ENCODE data around the gene MACIR. TPM values are rescaled to one million over a fixed set of nuclear protein-coding genes. Genes with fewer than 3 reads are reported as not detected.

MACIR gene
- total RNA-seq, 1 experiment from 2014 or later, result 23.4 TPM

- DNase-seq (ENCODE audit: low spot score), result no peak
- H3K27ac ChIP-seq (ENCODE audit: low read depth, low read length, poor library complexity, severe bottlenecking), result no peak overlapping the region
- no peaks in the 10 kb centered on the region for H3K36me3 ChIP-seq (ENCODE audit: insufficient read depth, low read length, poor library complexity, severe bottlenecking)
- ChIA-PET CTCF (interaction anchor here (0.7 kb wide), 1 partner anchor 476 kb away, joined by 7 read pairs; no protein-coding TSS in a partner anchor), POLR2A (ENCODE audit: low non-redundant PET) (no interaction called here)
- BruUV-seq (replicated peaks), result no TSS peak
- no peaks in the 10 kb centered on the region for H3K4me1 ChIP-seq (ENCODE audit: insufficient read depth, low read length, poor library complexity, severe bottlenecking)
- TF ChIP-seq EZH2 (IDR thresholded peaks at IDR 0.05; ENCODE audit: borderline replicate concordance, low read depth, low read length, poor library complexity, severe bottlenecking) (no peak), CTCF (conservative IDR thresholded peaks at IDR 0.05; ENCODE audit: low read depth, low read length) (no peak)
- no peaks in the 10 kb centered on the region for H3K27me3 ChIP-seq (replicated peaks; ENCODE audit: insufficient read depth, low read depth, low read length, poor library complexity)
- H3K4me3 ChIP-seq (ENCODE audit: low read depth, low read length, poor library complexity, severe bottlenecking), result no peak overlapping the region
- H3K9me3 ChIP-seq (ENCODE audit: low read depth, low read length, poor library complexity, severe bottlenecking), result no peaks in the 10 kb centered on the region
- intact Hi-C loops (cut with micrococcal nuclease; ENCODE audit: unreplicated experiment), result no loop called here
These were observed 14.9 kb upstream of the MACIR start for GRCh38 chr5:103243665-103244064.

- BruUV-seq (replicated peaks), result no TSS peak
- ChIA-PET CTCF (no interaction called here), POLR2A (ENCODE audit: low non-redundant PET) (no interaction called here)
- intact Hi-C loops (cut with micrococcal nuclease; ENCODE audit: unreplicated experiment), result no loop called here
- Histone ChIP-seq H3K27ac (ENCODE audit: low read depth, low read length, poor library complexity, severe bottlenecking) (no peak overlapping the region), H3K36me3 (ENCODE audit: insufficient read depth, low read length, poor library complexity, severe bottlenecking) (no peaks in the 10 kb centered on the region), H3K9me3 (ENCODE audit: low read depth, low read length, poor library complexity, severe bottlenecking) (no peaks in the 10 kb centered on the region), H3K4me3 (ENCODE audit: low read depth, low read length, poor library complexity, severe bottlenecking) (no peak overlapping the region), H3K27me3 (replicated peaks; ENCODE audit: insufficient read depth, low read depth, low read length, poor library complexity) (no peaks in the 10 kb centered on the region), H3K4me1 (ENCODE audit: insufficient read depth, low read length, poor library complexity, severe bottlenecking) (no peaks in the 10 kb centered on the region)
- no peak for DNase-seq (ENCODE audit: low spot score)
- TF ChIP-seq EZH2 (IDR thresholded peaks at IDR 0.05; ENCODE audit: borderline replicate concordance, low read depth, low read length, poor library complexity, severe bottlenecking), result no peak
- no peak for TF ChIP-seq CTCF (conservative IDR thresholded peaks at IDR 0.05; ENCODE audit: low read depth, low read length)
These were observed 14.2 kb upstream of the MACIR start for GRCh38 chr5:103244398-103244797.

GRCh38 chr5:103245761-103246160, 12.8 kb upstream of the MACIR start:
- Histone ChIP-seq H3K27me3 (replicated peaks; ENCODE audit: insufficient read depth, low read depth, low read length, poor library complexity) (no peaks in the 10 kb centered on the region), H3K9me3 (ENCODE audit: low read depth, low read length, poor library complexity, severe bottlenecking) (no peaks in the 10 kb centered on the region), H3K4me3 (ENCODE audit: low read depth, low read length, poor library complexity, severe bottlenecking) (no peak overlapping the region), H3K36me3 (ENCODE audit: insufficient read depth, low read length, poor library complexity, severe bottlenecking) (no peaks in the 10 kb centered on the region), H3K27ac (ENCODE audit: low read depth, low read length, poor library complexity, severe bottlenecking) (no peak overlapping the region), H3K4me1 (ENCODE audit: insufficient read depth, low read length, poor library complexity, severe bottlenecking) (no peaks in the 10 kb centered on the region)
- DNase-seq (ENCODE audit: low spot score), result no peak
- intact Hi-C loops (cut with micrococcal nuclease; ENCODE audit: unreplicated experiment), result no loop called here
- TF ChIP-seq EZH2 (IDR thresholded peaks at IDR 0.05; ENCODE audit: borderline replicate concordance, low read depth, low read length, poor library complexity, severe bottlenecking) (no peak), CTCF (conservative IDR thresholded peaks at IDR 0.05; ENCODE audit: low read depth, low read length) (no peak)
- POLR2A ChIA-PET (ENCODE audit: low non-redundant PET), result no interaction called here
- CTCF ChIA-PET, result no interaction called here
- BruUV-seq (replicated peaks), result no TSS peak

Measured in A673 (cell line).